ENCODE measurements around the gene NRG3.

DNA sequence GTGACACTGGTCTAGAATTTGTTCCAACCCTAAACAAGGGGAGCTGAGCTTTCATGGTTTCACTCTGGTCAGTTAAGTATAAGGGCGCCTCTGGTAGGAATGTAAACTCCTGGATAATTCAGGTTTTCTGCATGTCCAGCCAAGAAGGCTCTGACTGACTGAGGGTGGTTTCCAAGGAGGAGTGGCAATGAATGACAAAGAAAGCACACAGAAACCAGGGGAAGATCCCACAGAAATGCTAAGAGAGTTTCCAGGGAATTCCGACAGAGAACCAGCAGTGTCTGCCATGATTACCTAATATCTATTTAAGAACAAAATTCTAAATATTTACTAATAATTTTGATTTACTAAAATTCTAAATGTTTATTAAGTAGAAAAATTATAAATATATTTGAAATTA, 27.3 kb upstream of the NRG3 start:
- TF ChIP-seq CTCF (IDR thresholded peaks at IDR 0.05), result no peak
- no peak for TF ChIP-seq POLR2A (IDR thresholded peaks at IDR 0.05)
- no peak for TF ChIP-seq POLR2AphosphoS5 (IDR thresholded peaks at IDR 0.05)

Data from prostate gland (tissue), 2 donors.